Measurements from ENCODE around the gene GOSR1.
"Not testable (repeated sequence)": the region's sequence is repeated elsewhere in the genome, so short reads cannot be mapped to it uniquely, and the experiment has no call there.

DNA sequence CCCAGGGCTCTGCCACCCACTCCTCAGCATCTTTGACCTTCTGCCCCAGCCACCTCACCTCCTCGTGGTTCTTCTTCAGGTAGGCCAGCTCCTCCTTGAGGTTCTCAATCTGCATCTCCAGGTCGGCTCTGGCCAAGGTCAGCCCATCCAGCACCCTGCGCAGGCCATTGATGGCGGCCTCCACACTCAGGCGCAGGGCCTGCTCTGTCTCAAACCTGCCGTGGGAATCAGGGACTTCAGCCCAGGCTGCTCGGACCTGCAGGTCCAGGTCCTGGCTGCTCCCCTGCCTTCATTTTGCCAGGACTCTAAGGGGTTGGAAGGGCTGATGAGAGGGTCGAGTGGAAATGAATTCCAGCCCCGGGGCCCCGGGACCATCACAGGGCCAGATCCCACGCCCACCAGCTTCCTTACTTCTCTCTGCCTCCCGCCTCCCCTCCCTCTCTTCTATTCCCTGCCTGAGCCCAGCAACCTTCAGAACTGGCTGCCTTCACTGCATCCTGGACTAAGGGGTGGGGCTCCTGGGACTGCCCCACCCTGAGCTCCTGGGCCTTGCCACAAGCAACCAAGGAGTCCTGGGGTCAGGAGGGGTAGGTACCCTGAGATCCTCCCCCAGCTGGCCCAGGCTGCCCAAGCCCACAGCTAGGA, 92.4 kb downstream of the GOSR1 start:
- TF ChIP-seq, protein P1, sequence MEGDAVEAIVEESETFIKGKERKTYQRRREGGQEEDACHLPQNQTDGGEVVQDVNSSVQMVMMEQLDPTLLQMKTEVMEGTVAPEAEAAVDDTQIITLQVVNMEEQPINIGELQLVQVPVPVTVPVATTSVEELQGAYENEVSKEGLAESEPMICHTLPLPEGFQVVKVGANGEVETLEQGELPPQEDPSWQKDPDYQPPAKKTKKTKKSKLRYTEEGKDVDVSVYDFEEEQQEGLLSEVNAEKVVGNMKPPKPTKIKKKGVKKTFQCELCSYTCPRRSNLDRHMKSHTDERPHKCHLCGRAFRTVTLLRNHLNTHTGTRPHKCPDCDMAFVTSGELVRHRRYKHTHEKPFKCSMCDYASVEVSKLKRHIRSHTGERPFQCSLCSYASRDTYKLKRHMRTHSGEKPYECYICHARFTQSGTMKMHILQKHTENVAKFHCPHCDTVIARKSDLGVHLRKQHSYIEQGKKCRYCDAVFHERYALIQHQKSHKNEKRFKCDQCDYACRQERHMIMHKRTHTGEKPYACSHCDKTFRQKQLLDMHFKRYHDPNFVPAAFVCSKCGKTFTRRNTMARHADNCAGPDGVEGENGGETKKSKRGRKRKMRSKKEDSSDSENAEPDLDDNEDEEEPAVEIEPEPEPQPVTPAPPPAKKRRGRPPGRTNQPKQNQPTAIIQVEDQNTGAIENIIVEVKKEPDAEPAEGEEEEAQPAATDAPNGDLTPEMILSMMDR (IDR thresholded peaks at IDR 0.05) = not testable (repeated sequence)
- TF ChIP-seq POLR2A (IDR thresholded peaks at IDR 0.05) = not testable (repeated sequence)
